ENCODE data around the gene SPDYE4.

DNA sequence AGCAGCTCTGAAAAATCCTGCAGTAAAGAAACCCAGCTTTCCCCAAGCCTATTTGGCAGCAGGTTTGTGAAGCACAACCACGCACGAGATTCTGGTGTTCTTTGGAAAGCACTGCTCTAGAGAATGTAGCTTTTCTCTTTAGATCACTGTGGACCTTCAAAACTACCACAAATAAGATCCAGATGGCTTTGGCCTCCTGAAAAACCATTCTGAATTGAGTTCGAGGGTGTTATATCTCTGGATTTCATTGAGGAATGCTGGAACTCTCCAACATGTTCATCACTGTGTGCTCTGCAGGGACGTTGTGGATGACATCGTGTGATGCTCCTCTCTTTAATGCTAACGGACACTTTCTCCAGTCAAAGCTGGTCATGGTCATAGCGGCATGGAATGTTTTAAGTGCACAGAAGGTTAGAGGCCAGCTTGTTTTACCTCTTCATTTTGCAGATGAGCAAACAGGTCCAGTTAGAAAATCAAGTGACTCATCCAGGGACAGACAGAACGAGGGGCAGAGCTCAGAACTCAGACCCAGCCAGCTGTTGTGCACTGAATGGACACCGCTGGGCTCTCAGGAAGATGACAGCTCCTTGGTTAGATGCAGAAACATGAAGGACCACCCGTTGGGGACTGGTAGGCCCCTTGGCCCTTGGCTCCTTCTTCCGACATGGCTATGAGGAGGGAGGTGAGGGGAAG, 50.9 kb downstream of the SPDYE4 start:
- TF ChIP-seq, protein P1, sequence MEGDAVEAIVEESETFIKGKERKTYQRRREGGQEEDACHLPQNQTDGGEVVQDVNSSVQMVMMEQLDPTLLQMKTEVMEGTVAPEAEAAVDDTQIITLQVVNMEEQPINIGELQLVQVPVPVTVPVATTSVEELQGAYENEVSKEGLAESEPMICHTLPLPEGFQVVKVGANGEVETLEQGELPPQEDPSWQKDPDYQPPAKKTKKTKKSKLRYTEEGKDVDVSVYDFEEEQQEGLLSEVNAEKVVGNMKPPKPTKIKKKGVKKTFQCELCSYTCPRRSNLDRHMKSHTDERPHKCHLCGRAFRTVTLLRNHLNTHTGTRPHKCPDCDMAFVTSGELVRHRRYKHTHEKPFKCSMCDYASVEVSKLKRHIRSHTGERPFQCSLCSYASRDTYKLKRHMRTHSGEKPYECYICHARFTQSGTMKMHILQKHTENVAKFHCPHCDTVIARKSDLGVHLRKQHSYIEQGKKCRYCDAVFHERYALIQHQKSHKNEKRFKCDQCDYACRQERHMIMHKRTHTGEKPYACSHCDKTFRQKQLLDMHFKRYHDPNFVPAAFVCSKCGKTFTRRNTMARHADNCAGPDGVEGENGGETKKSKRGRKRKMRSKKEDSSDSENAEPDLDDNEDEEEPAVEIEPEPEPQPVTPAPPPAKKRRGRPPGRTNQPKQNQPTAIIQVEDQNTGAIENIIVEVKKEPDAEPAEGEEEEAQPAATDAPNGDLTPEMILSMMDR (IDR thresholded peaks at IDR 0.05; ENCODE audit: low read depth, low read length, poor library complexity, severe bottlenecking), result no peak
- TF ChIP-seq EZH2phosphoT487 (IDR thresholded peaks at IDR 0.05; ENCODE audit: borderline replicate concordance, low read length), result no peak

All from DOHH2 (cell line).